Thoracic aorta (tissue), 2 donors: Measurements from ENCODE around the gene DAND5. TPM values are rescaled to one million over a fixed set of nuclear protein-coding genes. Genes with fewer than 3 reads are reported as not detected.

ENCODE experiments used
- ATAC-seq: fragments of 150-250 bp; one replicate; pipeline ENCODE4 v1.8.0; 2017; ENCODE audit warnings: low read depth; ENCODE audit not compliant: insufficient number of reproducible peaks, low FRiP score
- DNase-seq: peaks from one replicate; pipeline ENCODE4 v3.0.0-alpha.2; 2020; ENCODE audit warnings: low spot score
- H3K27ac ChIP-seq, 2 donors: fragments of 200-600 bp; sonication (generic); 1 replicate in 1 of 2; 2 replicates in 1 of 2; pipeline ENCODE4 v1.5.1; 2016; ENCODE audit warnings: mild to moderate bottlenecking in 2 of 2, moderate library complexity in 2 of 2
- H3K27me3 ChIP-seq: fragments of 200-600 bp; sonication (generic); replicated peaks from 2 replicates; pipeline ENCODE4 v1.6.0; 2016; ENCODE audit warnings: mild to moderate bottlenecking; ENCODE audit not compliant: insufficient read depth
- H3K36me3 ChIP-seq: fragments of 200-600 bp; sonication (generic); one replicate; pipeline ENCODE4 v1.5.1; 2016
- H3K4me1 ChIP-seq, 2 donors: fragments of 200-600 bp; sonication (generic); 1 replicate in 1 of 2; 2 replicates in 1 of 2; pipeline versions ENCODE4 v1.5.1 to v1.6.0; 2016; ENCODE audit warnings: low read depth in 2 of 2, mild to moderate bottlenecking in 1 of 2; ENCODE audit not compliant: control insufficient read depth in 1 of 2
- H3K4me3 ChIP-seq: fragments of 200-600 bp; sonication (generic); 2 replicates; pipeline ENCODE4 v1.5.1; 2016; ENCODE audit warnings: mild to moderate bottlenecking
- H3K9me3 ChIP-seq: fragments of 200-600 bp; sonication (generic); 2 replicates; pipeline ENCODE4 v1.5.1; 2016
- total RNA-seq, 2 donors: library from RNA; depleted of rRNA; stranded (reverse); fragments of >200 nt; gene quantifications; one replicate each; pipeline versions ENCODE4 v1.1.0 to v1.2.3, GENCODE V29; 2016
- TF ChIP-seq, protein P1 (sequence below): fragments of 200-600 bp; sonication (generic); IDR thresholded peaks from one replicate; pipeline ENCODE4 v1.5.1; 2019; ENCODE audit warnings: antibody characterized with exemption

DAND5 gene
- total RNA-seq, 2 donors from 2014 or later = not detected

GRCh38 chr19:12987781-12988180, 18.4 kb downstream of the DAND5 start:
- Histone ChIP-seq H3K4me3 (no peak overlapping the region), H3K27ac (no peak overlapping the region), H3K36me3 (no peaks in the 10 kb centered on the region), H3K27me3 (no peaks in the 10 kb centered on the region), H3K4me1 (peaks cover 0 to 5% of the 10 kb centered on the region in 2 donors), H3K9me3 (no peaks in the 10 kb centered on the region)
- TF ChIP-seq, protein P1, sequence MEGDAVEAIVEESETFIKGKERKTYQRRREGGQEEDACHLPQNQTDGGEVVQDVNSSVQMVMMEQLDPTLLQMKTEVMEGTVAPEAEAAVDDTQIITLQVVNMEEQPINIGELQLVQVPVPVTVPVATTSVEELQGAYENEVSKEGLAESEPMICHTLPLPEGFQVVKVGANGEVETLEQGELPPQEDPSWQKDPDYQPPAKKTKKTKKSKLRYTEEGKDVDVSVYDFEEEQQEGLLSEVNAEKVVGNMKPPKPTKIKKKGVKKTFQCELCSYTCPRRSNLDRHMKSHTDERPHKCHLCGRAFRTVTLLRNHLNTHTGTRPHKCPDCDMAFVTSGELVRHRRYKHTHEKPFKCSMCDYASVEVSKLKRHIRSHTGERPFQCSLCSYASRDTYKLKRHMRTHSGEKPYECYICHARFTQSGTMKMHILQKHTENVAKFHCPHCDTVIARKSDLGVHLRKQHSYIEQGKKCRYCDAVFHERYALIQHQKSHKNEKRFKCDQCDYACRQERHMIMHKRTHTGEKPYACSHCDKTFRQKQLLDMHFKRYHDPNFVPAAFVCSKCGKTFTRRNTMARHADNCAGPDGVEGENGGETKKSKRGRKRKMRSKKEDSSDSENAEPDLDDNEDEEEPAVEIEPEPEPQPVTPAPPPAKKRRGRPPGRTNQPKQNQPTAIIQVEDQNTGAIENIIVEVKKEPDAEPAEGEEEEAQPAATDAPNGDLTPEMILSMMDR = no peak
- no peak for ATAC-seq
- DNase-seq = no peak

GRCh38 chr19:12990431-12990830, 21.1 kb downstream of the DAND5 start:
- no peak for ATAC-seq
- no peak for DNase-seq
- no peaks in the 10 kb centered on the region for H3K9me3 ChIP-seq
- TF ChIP-seq, protein P1 = no peak
- no peaks in the 10 kb centered on the region for H3K4me1 ChIP-seq
- H3K27me3 ChIP-seq = no peaks in the 10 kb centered on the region
- no peaks in the 10 kb centered on the region for H3K36me3 ChIP-seq
- H3K4me3 ChIP-seq = no peak overlapping the region
- H3K27ac ChIP-seq = no peak overlapping the region

GRCh38 chr19:12990853-12991252, 21.5 kb downstream of the DAND5 start:
- no peaks in the 10 kb centered on the region for H3K27me3 ChIP-seq
- DNase-seq = no peak
- H3K4me1 ChIP-seq = no peaks in the 10 kb centered on the region
- H3K36me3 ChIP-seq = no peaks in the 10 kb centered on the region
- TF ChIP-seq, protein P1 = no peak
- no peak overlapping the region for H3K27ac ChIP-seq
- H3K9me3 ChIP-seq = no peaks in the 10 kb centered on the region
- H3K4me3 ChIP-seq = no peak overlapping the region
- ATAC-seq = no peak

DNA sequence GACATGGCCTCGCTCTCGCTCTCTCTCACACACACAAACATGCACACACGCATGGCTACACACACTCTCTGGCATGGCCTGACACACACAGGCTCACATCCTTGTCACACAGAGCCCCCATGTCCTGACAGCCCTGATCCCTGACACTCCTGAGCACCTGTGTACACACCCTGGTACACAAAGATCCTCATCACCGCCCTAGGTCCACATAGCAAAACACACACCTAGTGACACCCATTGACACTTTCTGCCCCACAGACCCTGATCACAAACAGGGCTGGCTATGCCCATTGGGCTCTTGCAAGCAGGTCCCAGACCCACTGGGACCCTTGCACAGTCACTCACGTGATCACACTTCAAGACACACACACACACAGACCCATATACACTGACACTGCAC, 21.9 kb downstream of the DAND5 start:
- TF ChIP-seq, protein P1 = no peak
- ATAC-seq (no peak), DNase-seq (no peak)
- no peak overlapping the region for H3K27ac ChIP-seq
- H3K9me3 ChIP-seq = no peaks in the 10 kb centered on the region
- no peaks in the 10 kb centered on the region for H3K36me3 ChIP-seq
- H3K4me3 ChIP-seq = no peak overlapping the region
- H3K4me1 ChIP-seq = no peaks in the 10 kb centered on the region
- H3K27me3 ChIP-seq = no peaks in the 10 kb centered on the region

- Histone ChIP-seq H3K9me3 (no peaks in the 10 kb centered on the region), H3K4me3 (no peak overlapping the region), H3K27ac (no peak overlapping the region), H3K4me1 (peaks cover 3 to 11% of the 10 kb centered on the region in 2 donors), H3K36me3 (no peaks in the 10 kb centered on the region), H3K27me3 (no peaks in the 10 kb centered on the region)
- ATAC-seq (no peak), DNase-seq (no peak)
- TF ChIP-seq, protein P1 = no peak
Measured at GRCh38 chr19:12992729-12993128, 23.4 kb downstream of the DAND5 start.
